WTC11 (cell line): ENCODE results near the gene IFRD2. TPM values are rescaled to one million over a fixed set of nuclear protein-coding genes. Genes with fewer than 3 reads are reported as not detected.

Experiments used
- ATAC-seq: fragments of 200-7000 bp; cut with Tn5 transposase; 2 replicates; pipeline ENCODE4 v1.10.0; 2021; ENCODE audit warnings: mild to moderate bottlenecking, moderate library complexity
- CTCF ChIA-PET: fragments of 300-600 bp; sonication (Branson Sonifier 250); formaldehyde crosslinking; loops from one replicate; lab custom pipeline; 2021; ENCODE audit warnings: antibody characterized with exemption; lab: Charles Lee
- POLR2A ChIA-PET: fragments of 350-600 bp; sonication (Branson Sonifier 250); formaldehyde crosslinking; loops from one replicate; lab custom pipeline; 2021; ENCODE audit warnings: antibody characterized with exemption; lab: Charles Lee
- DNase-seq: peaks from one replicate; pipeline ENCODE4 v3.0.0; 2021; ENCODE audit warnings: low spot score
- H3K27ac Mint-ChIP-seq: 2 replicates; pipeline ENCODE4 v1.8.0; 2021; ENCODE audit warnings: mixed read lengths
- H3K27me3 Mint-ChIP-seq: 2 replicates; pipeline ENCODE4 v1.8.0; 2021; ENCODE audit warnings: low read depth, mild to moderate bottlenecking, moderate library complexity, mixed read lengths
- H3K36me3 Mint-ChIP-seq: 2 replicates; pipeline ENCODE4 v1.8.0; 2021; ENCODE audit warnings: mixed read lengths
- H3K4me1 Mint-ChIP-seq: 2 replicates; pipeline ENCODE4 v1.8.0; 2022; ENCODE audit warnings: mixed read lengths
- H3K4me3 Mint-ChIP-seq: 2 replicates; pipeline ENCODE4 v1.8.0; 2021; ENCODE audit warnings: mild to moderate bottlenecking, moderate library complexity, mixed read lengths
- H3K9me3 Mint-ChIP-seq: 2 replicates; pipeline ENCODE4 v1.8.0; 2021; ENCODE audit warnings: mixed read lengths
- CREM ChIP-seq: sonication (generic); formaldehyde crosslinking; IDR thresholded peaks from 2 replicates; pipeline ENCODE4 v1.8.1; 2022; ENCODE audit warnings: mild to moderate bottlenecking, missing genetic modification reagents, moderate library complexity
- ERG ChIP-seq: fragments of 250-450 bp; sonication (Bioruptor Pico); IDR thresholded peaks from 2 replicates; pipeline ENCODE4 v1.8.0; 2021; ENCODE audit warnings: mild to moderate bottlenecking
- FOXJ3 ChIP-seq: sonication (generic); formaldehyde crosslinking; IDR thresholded peaks from 2 replicates; pipeline ENCODE4 v1.9.0; 2021; ENCODE audit warnings: missing genetic modification reagents, mild to moderate bottlenecking, borderline replicate concordance
- GRHL2 ChIP-seq: fragments of 250-450 bp; sonication (Bioruptor Pico); IDR thresholded peaks from 2 replicates; pipeline ENCODE4 v1.8.0; 2022; ENCODE audit warnings: mild to moderate bottlenecking, moderate library complexity; ENCODE audit not compliant: insufficient replicate concordance, severe bottlenecking
- KAT7 ChIP-seq: sonication (generic); formaldehyde crosslinking; IDR thresholded peaks from 2 replicates; pipeline ENCODE4 v1.8.1; 2023; ENCODE audit warnings: missing genetic modification reagents, mild to moderate bottlenecking, borderline replicate concordance
- MLX ChIP-seq: sonication (generic); formaldehyde crosslinking; IDR thresholded peaks from 2 replicates; pipeline ENCODE4 v1.8.1; 2023; ENCODE audit warnings: mild to moderate bottlenecking, missing genetic modification reagents, moderate library complexity
- MYBL2 ChIP-seq: sonication (generic); formaldehyde crosslinking; IDR thresholded peaks from 2 replicates; pipeline ENCODE4 v1.8.1; 2023; ENCODE audit warnings: mild to moderate bottlenecking, moderate library complexity, missing genetic modification reagents
- NFYB ChIP-seq: sonication (generic); formaldehyde crosslinking; conservative IDR thresholded peaks from 2 replicates; pipeline ENCODE4 v1.8.0; 2022; ENCODE audit warnings: low read depth, missing genetic modification reagents
- OVOL2 ChIP-seq: fragments of 250-450 bp; sonication (Bioruptor Pico); IDR thresholded peaks from 2 replicates; pipeline ENCODE4 v1.9.0; 2021; ENCODE audit warnings: mild to moderate bottlenecking, borderline replicate concordance
- SMAD4 ChIP-seq: sonication (generic); formaldehyde crosslinking; IDR thresholded peaks from 2 replicates; pipeline ENCODE4 v1.8.0; 2022; ENCODE audit warnings: mild to moderate bottlenecking, missing genetic modification reagents
- TEAD4 ChIP-seq: sonication (generic); formaldehyde crosslinking; IDR thresholded peaks from 2 replicates; pipeline ENCODE4 v1.8.0; 2022; ENCODE audit warnings: mild to moderate bottlenecking, missing genetic modification reagents
- TP53 ChIP-seq: sonication (generic); formaldehyde crosslinking; IDR thresholded peaks from 2 replicates; pipeline ENCODE4 v1.8.1; 2023; ENCODE audit warnings: mild to moderate bottlenecking, missing genetic modification reagents
- ZNF425 ChIP-seq: fragments of 250-450 bp; sonication (Bioruptor Pico); conservative IDR thresholded peaks from 2 replicates; pipeline ENCODE4 v1.9.0; 2021; ENCODE audit warnings: mild to moderate bottlenecking
- ZNF671 ChIP-seq: fragments of 250-450 bp; sonication (Bioruptor Pico); IDR thresholded peaks from 2 replicates; pipeline ENCODE4 v1.8.0; 2021; ENCODE audit warnings: mild to moderate bottlenecking
- ZSCAN18 ChIP-seq: fragments of 250-450 bp; sonication (Bioruptor Pico); IDR thresholded peaks from 2 replicates; pipeline ENCODE4 v2.1.2; 2022; ENCODE audit warnings: mild to moderate bottlenecking, moderate library complexity
- total RNA-seq: library from RNA; stranded (reverse); gene quantifications from 3 replicates; pipeline ENCODE4 v1.2.3, GENCODE V29; 2021
- TF ChIP-seq, protein P1 (sequence below): sonication (generic); formaldehyde crosslinking; IDR thresholded peaks from 2 replicates; pipeline ENCODE4 v1.8.1; 2023; ENCODE audit warnings: mild to moderate bottlenecking, missing genetic modification reagents
- TF ChIP-seq, protein P2 (sequence below): sonication (generic); formaldehyde crosslinking; IDR thresholded peaks from 2 replicates; pipeline ENCODE4 v1.8.1; 2023; ENCODE audit warnings: mild to moderate bottlenecking, missing genetic modification reagents, borderline replicate concordance
- TF ChIP-seq, protein P3 (sequence below): sonication (generic); formaldehyde crosslinking; IDR thresholded peaks from 2 replicates; pipeline ENCODE4 v1.8.1; 2022; ENCODE audit warnings: mild to moderate bottlenecking, missing genetic modification reagents, moderate library complexity, borderline replicate concordance
- TF ChIP-seq, protein P4 (sequence below): sonication (generic); formaldehyde crosslinking; IDR thresholded peaks from 2 replicates; pipeline ENCODE4 v1.8.1; 2022; ENCODE audit warnings: low read depth, mild to moderate bottlenecking, moderate library complexity, missing genetic modification reagents, borderline replicate concordance

IFRD2 gene
- total RNA-seq, 1 experiment from 2014 or later, result 92.0 TPM

GRCh38 chr3:50278123-50278879 lies 13.9 kb downstream of the IFRD2 start:
- peaks cover 59% of the 10 kb centered on the region for H3K27me3 Mint-ChIP-seq
- TF ChIP-seq CREM (CRISPR knock-in tag) (no peak), OVOL2 (CRISPR knock-in tag) (no peak)
- TF ChIP-seq, protein P1, sequence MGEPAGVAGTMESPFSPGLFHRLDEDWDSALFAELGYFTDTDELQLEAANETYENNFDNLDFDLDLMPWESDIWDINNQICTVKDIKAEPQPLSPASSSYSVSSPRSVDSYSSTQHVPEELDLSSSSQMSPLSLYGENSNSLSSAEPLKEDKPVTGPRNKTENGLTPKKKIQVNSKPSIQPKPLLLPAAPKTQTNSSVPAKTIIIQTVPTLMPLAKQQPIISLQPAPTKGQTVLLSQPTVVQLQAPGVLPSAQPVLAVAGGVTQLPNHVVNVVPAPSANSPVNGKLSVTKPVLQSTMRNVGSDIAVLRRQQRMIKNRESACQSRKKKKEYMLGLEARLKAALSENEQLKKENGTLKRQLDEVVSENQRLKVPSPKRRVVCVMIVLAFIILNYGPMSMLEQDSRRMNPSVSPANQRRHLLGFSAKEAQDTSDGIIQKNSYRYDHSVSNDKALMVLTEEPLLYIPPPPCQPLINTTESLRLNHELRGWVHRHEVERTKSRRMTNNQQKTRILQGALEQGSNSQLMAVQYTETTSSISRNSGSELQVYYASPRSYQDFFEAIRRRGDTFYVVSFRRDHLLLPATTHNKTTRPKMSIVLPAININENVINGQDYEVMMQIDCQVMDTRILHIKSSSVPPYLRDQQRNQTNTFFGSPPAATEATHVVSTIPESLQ (CRISPR knock-in tag), result no peak
- no peak for DNase-seq
- no peaks in the 10 kb centered on the region for H3K9me3 Mint-ChIP-seq
- POLR2A ChIA-PET, result interaction anchor here (1.0 kb wide), 1 partner anchor 14 kb away, joined by 5 read pairs; the partner anchor contains the start of gene IFRD2
- H3K4me3 Mint-ChIP-seq, result no peak overlapping the region
- no peak overlapping the region for H3K27ac Mint-ChIP-seq
- CTCF ChIA-PET, result interaction anchor here (1.0 to 12.5 kb wide), 8 partner anchors 13 to 85 kb away, joined by 3 to 145 read pairs (median 8); partner anchors contain the start of gene GNAT1
- no peaks in the 10 kb centered on the region for H3K36me3 Mint-ChIP-seq
- ATAC-seq, result no peak
- H3K4me1 Mint-ChIP-seq, result peaks cover 17% of the 10 kb centered on the region

DNA sequence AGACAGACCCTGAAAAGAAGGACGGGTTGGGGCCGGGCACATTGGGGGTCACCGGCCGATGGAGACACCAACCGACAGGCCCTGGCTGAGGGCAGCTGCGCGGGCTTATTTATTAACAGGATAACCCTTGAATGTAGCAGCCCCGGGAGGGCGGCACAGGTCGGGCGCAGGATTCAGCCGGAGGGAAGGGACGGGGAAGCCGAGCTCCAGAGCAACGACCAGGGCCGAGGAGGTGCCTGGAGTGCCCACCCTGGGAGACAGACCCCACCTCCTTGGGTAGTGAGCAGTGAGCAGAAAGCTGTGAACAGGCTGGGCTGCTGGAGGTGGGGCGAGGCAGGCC lies 15.5 kb downstream of the IFRD2 start:
- H3K27ac Mint-ChIP-seq, result no peak overlapping the region
- ATAC-seq, result no peak
- H3K36me3 Mint-ChIP-seq, result no peaks in the 10 kb centered on the region
- peaks cover 64% of the 10 kb centered on the region for H3K27me3 Mint-ChIP-seq
- no peak overlapping the region for H3K4me3 Mint-ChIP-seq
- H3K4me1 Mint-ChIP-seq, result peaks cover 21% of the 10 kb centered on the region
- ChIA-PET CTCF (interaction anchor here (0.7 to 12.5 kb wide), 5 partner anchors 12 to 83 kb away, joined by 3 to 145 read pairs (median 55); partner anchors contain the start of genes GNAT1, HYAL3 and NAA80), POLR2A (interaction anchor here (1.4 to 1.5 kb wide), 2 partner anchors 17 to 82 kb away, joined by 3 to 5 read pairs; no protein-coding TSS in a partner anchor)
- H3K9me3 Mint-ChIP-seq, result no peaks in the 10 kb centered on the region
- no peak for DNase-seq
- TF ChIP-seq FOXJ3 (CRISPR knock-in tag) (no peak), TEAD4 (CRISPR knock-in tag) (no peak), NFYB (CRISPR knock-in tag) (no peak), SMAD4 (CRISPR knock-in tag) (no peak), TP53 (no peak), ERG (CRISPR knock-in tag) (no peak), MLX (no peak), ZNF671 (CRISPR knock-in tag) (no peak), MYBL2 (CRISPR knock-in tag) (no peak), ZSCAN18 (no peak), GRHL2 (CRISPR knock-in tag) (no peak), KAT7 (CRISPR knock-in tag) (no peak), ZNF425 (CRISPR knock-in tag) (no peak)
- TF ChIP-seq, protein P2, sequence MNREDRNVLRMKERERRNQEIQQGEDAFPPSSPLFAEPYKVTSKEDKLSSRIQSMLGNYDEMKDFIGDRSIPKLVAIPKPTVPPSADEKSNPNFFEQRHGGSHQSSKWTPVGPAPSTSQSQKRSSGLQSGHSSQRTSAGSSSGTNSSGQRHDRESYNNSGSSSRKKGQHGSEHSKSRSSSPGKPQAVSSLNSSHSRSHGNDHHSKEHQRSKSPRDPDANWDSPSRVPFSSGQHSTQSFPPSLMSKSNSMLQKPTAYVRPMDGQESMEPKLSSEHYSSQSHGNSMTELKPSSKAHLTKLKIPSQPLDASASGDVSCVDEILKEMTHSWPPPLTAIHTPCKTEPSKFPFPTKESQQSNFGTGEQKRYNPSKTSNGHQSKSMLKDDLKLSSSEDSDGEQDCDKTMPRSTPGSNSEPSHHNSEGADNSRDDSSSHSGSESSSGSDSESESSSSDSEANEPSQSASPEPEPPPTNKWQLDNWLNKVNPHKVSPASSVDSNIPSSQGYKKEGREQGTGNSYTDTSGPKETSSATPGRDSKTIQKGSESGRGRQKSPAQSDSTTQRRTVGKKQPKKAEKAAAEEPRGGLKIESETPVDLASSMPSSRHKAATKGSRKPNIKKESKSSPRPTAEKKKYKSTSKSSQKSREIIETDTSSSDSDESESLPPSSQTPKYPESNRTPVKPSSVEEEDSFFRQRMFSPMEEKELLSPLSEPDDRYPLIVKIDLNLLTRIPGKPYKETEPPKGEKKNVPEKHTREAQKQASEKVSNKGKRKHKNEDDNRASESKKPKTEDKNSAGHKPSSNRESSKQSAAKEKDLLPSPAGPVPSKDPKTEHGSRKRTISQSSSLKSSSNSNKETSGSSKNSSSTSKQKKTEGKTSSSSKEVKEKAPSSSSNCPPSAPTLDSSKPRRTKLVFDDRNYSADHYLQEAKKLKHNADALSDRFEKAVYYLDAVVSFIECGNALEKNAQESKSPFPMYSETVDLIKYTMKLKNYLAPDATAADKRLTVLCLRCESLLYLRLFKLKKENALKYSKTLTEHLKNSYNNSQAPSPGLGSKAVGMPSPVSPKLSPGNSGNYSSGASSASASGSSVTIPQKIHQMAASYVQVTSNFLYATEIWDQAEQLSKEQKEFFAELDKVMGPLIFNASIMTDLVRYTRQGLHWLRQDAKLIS (CRISPR knock-in tag), result no peak
- TF ChIP-seq, protein P3, sequence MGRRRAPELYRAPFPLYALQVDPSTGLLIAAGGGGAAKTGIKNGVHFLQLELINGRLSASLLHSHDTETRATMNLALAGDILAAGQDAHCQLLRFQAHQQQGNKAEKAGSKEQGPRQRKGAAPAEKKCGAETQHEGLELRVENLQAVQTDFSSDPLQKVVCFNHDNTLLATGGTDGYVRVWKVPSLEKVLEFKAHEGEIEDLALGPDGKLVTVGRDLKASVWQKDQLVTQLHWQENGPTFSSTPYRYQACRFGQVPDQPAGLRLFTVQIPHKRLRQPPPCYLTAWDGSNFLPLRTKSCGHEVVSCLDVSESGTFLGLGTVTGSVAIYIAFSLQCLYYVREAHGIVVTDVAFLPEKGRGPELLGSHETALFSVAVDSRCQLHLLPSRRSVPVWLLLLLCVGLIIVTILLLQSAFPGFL (CRISPR knock-in tag), result no peak
- TF ChIP-seq, protein P4, sequence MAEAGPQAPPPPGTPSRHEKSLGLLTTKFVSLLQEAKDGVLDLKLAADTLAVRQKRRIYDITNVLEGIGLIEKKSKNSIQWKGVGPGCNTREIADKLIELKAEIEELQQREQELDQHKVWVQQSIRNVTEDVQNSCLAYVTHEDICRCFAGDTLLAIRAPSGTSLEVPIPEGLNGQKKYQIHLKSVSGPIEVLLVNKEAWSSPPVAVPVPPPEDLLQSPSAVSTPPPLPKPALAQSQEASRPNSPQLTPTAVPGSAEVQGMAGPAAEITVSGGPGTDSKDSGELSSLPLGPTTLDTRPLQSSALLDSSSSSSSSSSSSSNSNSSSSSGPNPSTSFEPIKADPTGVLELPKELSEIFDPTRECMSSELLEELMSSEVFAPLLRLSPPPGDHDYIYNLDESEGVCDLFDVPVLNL (CRISPR knock-in tag), result no peak
